Spleen (tissue), 7 donors: ENCODE results near the gene FAM9C.

Experiments
- POLR2AphosphoS5 ChIP-seq, 3 donors: sonication (generic); formaldehyde crosslinking; IDR thresholded peaks; one replicate each; pipeline ENCODE4 v1.5.1; 2017; ENCODE audit warnings: antibody characterized with exemption in 3 of 3
- TF ChIP-seq, protein P1 (sequence below), 11 experiments: fragments of 200-600 bp in 7 of 11; fragments of 450-650 bp in 4 of 11; sonication (generic) in 4 of 11; IDR thresholded peaks in 8 of 11; conservative IDR thresholded peaks in 3 of 11; 1 replicate in 7 of 11; 2 replicates in 4 of 11; pipeline versions ENCODE4 v1.4.0 to v1.8.0; 2016 to 2021; ENCODE audit warnings: antibody characterized with exemption in 11 of 11, inconsistent platforms in 4 of 11, mild to moderate bottlenecking in 1 of 11
- donor health status: DM: no; HTN: no; CAD: no; lungs with moderate emphysema.
- donor health status: DM: no; HTN: no; CAD: no.
- donor health status: DM: no; HTN: no; CAD: no.

- TF ChIP-seq, protein P1, sequence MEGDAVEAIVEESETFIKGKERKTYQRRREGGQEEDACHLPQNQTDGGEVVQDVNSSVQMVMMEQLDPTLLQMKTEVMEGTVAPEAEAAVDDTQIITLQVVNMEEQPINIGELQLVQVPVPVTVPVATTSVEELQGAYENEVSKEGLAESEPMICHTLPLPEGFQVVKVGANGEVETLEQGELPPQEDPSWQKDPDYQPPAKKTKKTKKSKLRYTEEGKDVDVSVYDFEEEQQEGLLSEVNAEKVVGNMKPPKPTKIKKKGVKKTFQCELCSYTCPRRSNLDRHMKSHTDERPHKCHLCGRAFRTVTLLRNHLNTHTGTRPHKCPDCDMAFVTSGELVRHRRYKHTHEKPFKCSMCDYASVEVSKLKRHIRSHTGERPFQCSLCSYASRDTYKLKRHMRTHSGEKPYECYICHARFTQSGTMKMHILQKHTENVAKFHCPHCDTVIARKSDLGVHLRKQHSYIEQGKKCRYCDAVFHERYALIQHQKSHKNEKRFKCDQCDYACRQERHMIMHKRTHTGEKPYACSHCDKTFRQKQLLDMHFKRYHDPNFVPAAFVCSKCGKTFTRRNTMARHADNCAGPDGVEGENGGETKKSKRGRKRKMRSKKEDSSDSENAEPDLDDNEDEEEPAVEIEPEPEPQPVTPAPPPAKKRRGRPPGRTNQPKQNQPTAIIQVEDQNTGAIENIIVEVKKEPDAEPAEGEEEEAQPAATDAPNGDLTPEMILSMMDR (IDR thresholded peaks at IDR 0.05 in 8 of 11, conservative IDR thresholded peaks at IDR 0.05 in 3 of 11) = no peak
- no peak for TF ChIP-seq POLR2AphosphoS5 (IDR thresholded peaks at IDR 0.05)
Measured at GRCh38 chrX:13088156-13088487, 43.7 kb upstream of the FAM9C start.
